Kidney epithelial cell (primary cell): ENCODE measurements around the gene PTGER4. TPM values are rescaled to one million over a fixed set of nuclear protein-coding genes. Genes with fewer than 3 reads are reported as not detected.

Experiments
- DNase-seq: peaks from one replicate; pipeline ENCODE4 v3.0.0-alpha.2; 2010; ENCODE audit warnings: low read depth
- H3K27me3 ChIP-seq: 2 replicates; pipeline ENCODE4 v1.6.0; 2011; ENCODE audit warnings: low read length; ENCODE audit not compliant: control insufficient read depth, insufficient read depth
- H3K36me3 ChIP-seq: 2 replicates; pipeline ENCODE4 v1.5.1; 2011; ENCODE audit warnings: low read length; ENCODE audit not compliant: control insufficient read depth, insufficient read depth
- H3K4me3 ChIP-seq: 2 replicates; pipeline ENCODE4 v1.5.1; 2011; ENCODE audit warnings: low read depth, mild to moderate bottlenecking, control low read depth, low read length
- CTCF ChIP-seq: IDR thresholded peaks from 2 replicates; pipeline ENCODE4 v1.5.1; 2011; ENCODE audit warnings: mild to moderate bottlenecking, moderate library complexity, low read length, control low read depth, inconsistent platforms; ENCODE audit not compliant: insufficient read depth, poor library complexity, severe bottlenecking
- total RNA-seq: library from RNA; depleted of rRNA; stranded (reverse); fragments of >200 nt; gene quantifications from 2 replicates; pipeline ENCODE4 v1.2.3, GENCODE V29; 2015

Gene PTGER4
- total RNA-seq, 1 donor from 2014 or later = 13.5 TPM

DNA sequence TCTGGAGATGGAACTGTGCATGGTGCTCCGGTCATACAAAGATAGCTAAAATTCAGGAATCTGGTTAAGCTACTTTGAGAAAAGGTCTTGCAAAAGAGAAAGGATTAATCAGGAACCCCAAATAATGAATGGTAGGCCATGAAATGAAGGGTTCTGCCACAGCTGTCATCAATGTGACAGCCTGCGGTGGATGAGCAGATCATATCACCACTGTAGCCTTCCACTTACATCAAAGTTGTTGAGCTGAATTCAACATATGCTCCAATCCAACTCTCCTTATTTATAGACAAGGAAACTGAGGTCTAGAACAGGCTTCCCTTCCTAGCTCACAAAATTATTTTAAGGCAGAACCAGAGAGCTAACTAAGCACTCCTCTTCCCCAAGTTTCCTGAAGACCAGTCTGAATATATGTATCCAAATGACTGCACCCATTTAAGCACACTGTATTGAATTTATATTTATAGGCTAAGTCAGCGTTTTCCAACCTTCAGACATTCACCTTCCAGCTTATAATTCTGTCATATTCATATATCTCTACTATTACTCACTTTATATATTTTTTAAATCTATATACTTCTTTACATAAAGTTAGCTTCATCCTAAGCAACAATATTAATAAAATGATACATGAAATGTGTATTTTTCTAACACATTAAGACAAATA is 13.9 kb upstream of the PTGER4 start:
- Histone ChIP-seq H3K27me3 (no peaks in the 10 kb centered on the region), H3K36me3 (no peaks in the 10 kb centered on the region), H3K4me3 (no peak overlapping the region)
- no peak for TF ChIP-seq CTCF
- no peak for DNase-seq

DNA sequence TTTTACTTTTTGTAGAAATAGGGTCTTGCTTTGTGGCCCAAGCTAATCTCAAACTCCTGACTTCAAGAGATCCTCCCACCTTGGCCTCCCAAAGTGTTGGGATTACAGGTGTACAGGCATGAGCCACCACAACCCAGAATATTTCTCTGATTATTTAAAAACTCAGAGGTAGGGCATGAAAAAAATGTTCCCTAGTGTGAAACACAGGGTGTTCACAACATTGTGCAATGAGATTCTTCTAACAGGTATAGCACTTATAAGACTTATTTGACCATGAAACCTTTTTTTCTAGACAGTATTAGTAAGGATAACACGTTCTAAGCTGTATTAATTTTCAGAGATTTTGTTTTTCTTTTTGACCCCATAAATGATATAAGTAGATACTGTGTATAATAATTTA is 13.1 kb upstream of the PTGER4 start:
- Histone ChIP-seq H3K27me3 (no peaks in the 10 kb centered on the region), H3K4me3 (no peak overlapping the region), H3K36me3 (no peaks in the 10 kb centered on the region)
- no peak for DNase-seq
- TF ChIP-seq CTCF = no peak

DNA sequence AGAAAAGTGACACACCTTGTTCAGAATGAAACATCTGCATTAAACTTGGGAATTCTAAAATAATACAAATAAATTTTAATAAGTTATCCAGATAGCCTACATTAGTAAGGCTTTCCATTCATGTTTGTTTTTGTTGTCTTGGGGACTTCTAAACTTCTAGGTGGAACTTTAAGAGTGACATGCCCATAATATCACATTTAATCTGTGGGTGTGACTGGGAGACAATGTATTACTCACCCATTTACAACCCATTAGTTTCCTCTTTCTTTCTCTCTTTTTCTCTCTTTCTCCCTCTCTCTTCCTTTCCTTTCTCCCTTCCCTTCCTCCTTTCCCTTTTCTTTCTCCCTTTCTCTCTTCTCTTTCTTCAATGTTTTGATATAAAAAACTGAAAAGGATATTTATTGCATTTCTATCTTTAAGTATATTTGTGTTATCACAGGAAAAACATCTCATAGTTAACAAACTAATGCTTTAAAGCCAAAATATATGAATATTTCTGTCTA is 12.5 kb upstream of the PTGER4 start:
- TF ChIP-seq CTCF = no peak
- no peaks in the 10 kb centered on the region for H3K36me3 ChIP-seq
- no peak overlapping the region for H3K4me3 ChIP-seq
- no peak for DNase-seq
- no peaks in the 10 kb centered on the region for H3K27me3 ChIP-seq

GRCh38 chr5:40669606-40670390 is 9.9 kb upstream of the PTGER4 start:
- no peak for DNase-seq
- TF ChIP-seq CTCF = no peak
- Histone ChIP-seq H3K36me3 (no peaks in the 10 kb centered on the region), H3K27me3 (no peaks in the 10 kb centered on the region), H3K4me3 (no peak overlapping the region)

DNA sequence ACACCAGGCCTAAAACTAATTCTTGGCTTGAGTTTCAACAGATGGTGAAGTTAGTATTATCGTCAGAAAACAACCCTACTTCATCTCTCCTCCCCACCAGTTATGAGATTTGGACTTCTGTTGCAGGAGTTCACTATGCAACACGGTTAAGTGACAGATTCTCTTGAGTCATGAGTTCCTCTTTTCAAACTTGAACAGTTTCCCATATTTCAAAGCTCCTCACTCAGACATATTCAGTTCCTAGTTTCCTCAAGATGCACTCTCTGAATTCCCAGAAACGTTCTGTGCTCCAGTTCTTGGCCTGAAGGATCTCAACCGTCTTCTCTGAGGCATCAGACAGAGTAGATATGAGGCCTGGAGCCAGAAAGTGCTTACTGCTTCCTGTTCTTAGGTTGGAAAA is 7.3 kb upstream of the PTGER4 start:
- no peak for TF ChIP-seq CTCF
- Histone ChIP-seq H3K36me3 (no peaks in the 10 kb centered on the region), H3K4me3 (no peak overlapping the region), H3K27me3 (no peaks in the 10 kb centered on the region)
- DNase-seq = no peak
